Tongue (tissue), 2 donors: ENCODE data around the gene DDOST. TPM values are rescaled to one million over a fixed set of nuclear protein-coding genes. Genes with fewer than 3 reads are reported as not detected.

Source experiments
- DNase-seq: peaks from one replicate; pipeline ENCODE4 v3.0.0-alpha.2; 2015
- total RNA-seq: library from RNA; depleted of rRNA; stranded (reverse); fragments of >200 nt; gene quantifications from one replicate; pipeline ENCODE4 v1.2.3, GENCODE V29; 2014

The DDOST gene
- total RNA-seq, 1 donor from 2014 or later, result 124 TPM

- DNase-seq, result no peak
These were observed 2.8 kb downstream of the DDOST start for GRCh38 chr1:20658166-20658915.

GRCh38 chr1:20657024-20657423, 4.1 kb downstream of the DDOST start:
- DNase-seq, result no peak

DNA sequence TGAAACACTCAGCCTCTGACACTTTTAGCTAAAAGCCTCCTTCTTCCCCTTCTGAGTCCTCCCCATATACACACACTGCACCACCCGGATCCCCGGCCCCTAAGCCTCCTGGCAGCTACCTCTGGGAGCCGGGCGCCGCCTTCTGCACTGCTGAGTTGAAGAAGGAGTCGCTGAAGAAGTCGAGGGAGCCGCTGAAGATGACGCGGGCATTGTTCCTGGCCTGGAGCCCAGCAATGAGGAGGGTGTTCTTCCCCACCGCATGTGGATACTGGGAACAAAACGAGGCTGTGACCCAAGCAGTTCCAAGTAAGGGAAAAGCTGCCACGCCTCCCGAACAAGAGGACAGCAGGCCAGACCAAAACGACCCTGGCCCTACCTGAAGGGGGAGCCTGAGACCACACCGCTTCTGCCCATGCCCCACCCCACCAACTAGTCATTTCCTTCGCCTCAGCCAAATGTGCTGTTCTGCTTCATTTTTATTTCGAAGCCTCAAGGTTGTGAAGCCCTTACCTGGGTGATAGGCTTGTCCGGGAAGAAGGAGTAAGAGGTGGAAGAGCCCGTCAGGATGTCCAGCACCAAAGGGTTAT, 7.0 kb downstream of the DDOST start:
- no peak for DNase-seq

DNA sequence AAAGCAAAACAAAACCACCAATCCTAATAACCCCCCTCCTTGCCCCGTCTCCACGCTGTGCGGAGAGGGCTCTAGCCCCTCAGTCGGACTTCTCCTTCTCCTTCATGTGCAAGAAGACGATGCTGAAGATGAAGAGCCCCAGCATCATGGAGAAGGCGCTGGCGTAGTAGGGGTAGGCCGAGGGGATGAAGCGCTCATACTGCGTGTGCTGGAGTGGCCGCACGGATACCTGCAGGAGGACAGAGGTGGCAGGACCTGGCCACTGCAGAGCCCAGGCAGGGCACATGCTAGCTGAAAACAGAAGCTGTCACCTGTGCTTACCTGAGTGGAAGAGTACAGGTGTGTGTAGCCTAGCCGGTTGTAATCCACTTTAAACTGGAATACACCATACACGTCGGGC, 8.9 kb downstream of the DDOST start:
- no peak for DNase-seq

- no peak for DNase-seq
These were observed 12.2 kb downstream of the DDOST start for GRCh38 chr1:20648946-20649345.

DNA sequence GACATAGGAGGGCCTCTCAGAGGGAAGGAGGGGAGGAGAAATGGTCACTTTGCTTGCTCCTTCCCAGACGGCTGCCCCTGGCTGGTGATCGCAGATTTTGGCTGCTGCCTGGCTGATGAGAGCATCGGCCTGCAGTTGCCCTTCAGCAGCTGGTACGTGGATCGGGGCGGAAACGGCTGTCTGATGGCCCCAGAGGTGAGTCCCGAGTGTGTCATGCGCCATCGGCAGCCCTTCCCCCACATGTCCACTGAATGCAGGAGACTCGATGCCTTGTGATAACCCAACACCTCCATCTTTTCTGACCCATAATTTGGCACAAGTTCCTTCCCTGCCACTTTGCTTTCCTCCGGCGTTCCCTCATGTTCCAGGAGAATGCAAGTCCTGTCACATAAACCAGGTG, 12.7 kb downstream of the DDOST start:
- DNase-seq, result no peak

DNA sequence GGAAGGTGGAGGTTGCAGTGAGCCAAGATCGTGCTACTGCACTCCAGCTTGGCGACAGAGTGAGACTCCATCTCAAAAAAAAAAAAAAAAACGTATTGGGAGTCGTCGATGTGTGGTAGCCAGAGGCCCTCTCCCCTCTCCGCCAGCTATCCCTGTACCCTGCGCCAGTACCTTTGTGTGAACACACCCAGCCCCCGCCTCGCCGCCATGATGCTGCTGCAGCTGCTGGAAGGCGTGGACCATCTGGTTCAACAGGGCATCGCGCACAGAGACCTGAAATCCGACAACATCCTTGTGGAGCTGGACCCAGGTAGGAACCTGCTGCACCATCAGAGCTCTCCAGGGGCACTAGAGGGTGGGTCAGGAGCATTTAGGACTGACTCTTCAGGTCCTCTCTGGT, 15.8 kb downstream of the DDOST start:
- DNase-seq, result no peak

- no peak for DNase-seq
These were observed 16.8 kb downstream of the DDOST start for GRCh38 chr1:20644416-20644815.

GRCh38 chr1:20643080-20643479, 18.1 kb downstream of the DDOST start:
- no peak for DNase-seq

DNA sequence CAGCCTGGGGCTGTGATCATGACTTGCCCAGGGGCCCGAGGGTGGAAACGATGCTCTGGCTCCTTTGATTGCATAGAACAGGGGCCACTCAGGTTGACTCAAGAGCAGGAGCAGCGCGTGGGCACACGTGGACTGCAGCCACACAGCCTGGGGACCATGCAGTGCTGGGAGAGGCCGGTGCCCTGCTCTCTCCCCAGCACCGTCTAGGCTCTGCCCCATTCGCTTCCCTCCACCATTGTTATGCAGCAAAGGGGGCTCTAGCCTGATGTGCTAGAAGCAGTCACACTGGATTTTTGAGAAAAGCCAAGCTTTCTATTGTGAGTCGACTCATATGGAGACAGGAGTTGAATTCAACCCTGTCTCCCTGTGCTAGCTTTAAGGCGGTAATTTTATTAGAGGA, 19.2 kb downstream of the DDOST start:
- DNase-seq, result no peak

DNA sequence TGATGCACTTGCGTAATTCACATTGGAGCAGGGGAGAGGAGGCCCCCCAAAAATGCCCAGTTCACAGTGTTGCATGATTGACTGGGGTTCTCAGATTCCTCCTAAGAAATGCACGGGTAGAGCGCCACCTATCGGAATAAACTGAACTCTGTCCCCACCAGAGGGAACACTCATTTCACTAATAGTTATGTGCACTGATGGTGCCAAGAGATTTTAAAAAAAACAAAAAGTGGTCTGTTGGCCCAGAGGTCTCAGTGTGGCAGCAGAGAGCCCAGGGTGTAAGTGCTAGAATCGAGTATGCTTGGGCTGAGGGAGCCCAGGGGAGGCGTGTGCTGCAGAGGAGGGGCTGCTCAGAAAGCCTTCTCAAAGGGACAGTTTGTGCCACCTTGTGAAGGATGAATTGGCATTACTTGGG, 21.0 kb downstream of the DDOST start:
- peak; percentile 76 for DNase-seq

- no peak for DNase-seq
These were observed 24.3 kb downstream of the DDOST start for GRCh38 chr1:20636785-20637347.

DNA sequence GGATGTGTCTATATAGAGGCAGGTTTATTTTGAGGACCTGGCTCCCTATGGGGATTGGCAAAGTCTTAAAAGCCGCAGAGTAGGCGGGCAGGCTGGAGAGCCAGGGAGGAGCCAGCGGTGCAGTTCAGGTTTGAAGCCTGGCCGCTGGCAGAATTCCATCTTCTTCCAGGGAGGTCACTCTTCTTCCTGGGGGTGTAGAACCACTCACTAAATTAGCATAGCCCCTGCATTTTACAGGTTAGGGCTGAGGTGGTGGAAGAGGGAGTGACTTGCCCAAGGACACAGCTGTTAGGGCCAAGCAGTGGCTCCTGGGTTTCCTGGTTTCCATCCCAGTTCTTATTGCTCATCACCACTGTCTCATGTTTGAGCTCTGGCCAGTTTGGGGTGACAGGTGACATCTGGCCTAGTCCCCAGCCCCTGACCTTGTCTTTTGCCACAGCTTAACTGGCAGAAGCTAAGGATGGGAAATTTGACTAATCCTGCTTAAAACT, 26.5 kb downstream of the DDOST start:
- peak; percentile 45 for DNase-seq

- no peak for DNase-seq
These were observed 27.0 kb downstream of the DDOST start for GRCh38 chr1:20634065-20634593.

DNA sequence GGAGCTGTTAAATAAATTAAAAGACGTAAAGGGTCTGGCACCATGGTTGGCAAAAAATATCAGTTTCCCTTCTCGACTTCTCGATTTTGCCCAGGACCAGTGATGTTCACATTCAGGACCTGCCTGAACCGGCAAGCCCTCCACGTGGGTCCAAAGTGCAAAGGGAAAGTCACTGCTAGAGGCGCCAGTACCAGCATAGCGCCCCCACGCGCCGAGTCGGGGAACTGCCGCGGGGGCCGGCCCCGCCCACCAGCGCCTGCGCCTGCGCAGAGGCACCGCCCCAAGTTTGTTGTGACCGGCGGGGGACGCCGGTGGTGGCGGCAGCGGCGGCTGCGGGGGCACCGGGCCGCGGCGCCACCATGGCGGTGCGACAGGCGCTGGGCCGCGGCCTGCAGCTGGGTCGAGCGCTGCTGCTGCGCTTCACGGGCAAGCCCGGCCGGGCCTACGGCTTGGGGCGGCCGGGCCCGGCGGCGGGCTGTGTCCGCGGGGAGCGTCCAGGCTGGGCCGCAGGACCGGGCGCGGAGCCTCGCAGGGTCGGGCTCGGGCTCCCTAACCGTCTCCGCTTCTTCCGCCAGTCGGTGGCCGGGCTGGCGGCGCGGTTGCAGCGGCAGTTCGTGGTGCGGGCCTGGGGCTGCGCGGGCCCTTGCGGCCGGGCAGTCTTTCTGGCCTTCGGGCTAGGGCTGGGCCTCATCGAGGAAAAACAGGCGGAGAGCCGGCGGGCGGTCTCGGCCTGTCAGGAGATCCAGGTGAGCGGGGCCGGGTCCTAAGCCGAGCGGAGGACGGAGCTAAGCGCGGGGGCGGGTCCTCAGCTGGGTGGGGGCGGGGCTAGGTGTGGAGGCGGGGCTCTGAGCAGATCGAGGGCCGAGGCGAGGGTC, 27.7 kb downstream of the DDOST start, which contains the start of gene PINK1:
Gene PINK1, plus strand, starts transcription at position 269 of the 875 bp plus-strand sequence. Its CDS starts 91 bp downstream, at position 360.
- DNase-seq, result peak; percentile 86

- DNase-seq, result no peak
These were observed 28.8 kb downstream of the DDOST start for GRCh38 chr1:20632386-20632785.

- DNase-seq, result no peak
These were observed 30.4 kb downstream of the DDOST start for GRCh38 chr1:20630729-20631128.

DNA sequence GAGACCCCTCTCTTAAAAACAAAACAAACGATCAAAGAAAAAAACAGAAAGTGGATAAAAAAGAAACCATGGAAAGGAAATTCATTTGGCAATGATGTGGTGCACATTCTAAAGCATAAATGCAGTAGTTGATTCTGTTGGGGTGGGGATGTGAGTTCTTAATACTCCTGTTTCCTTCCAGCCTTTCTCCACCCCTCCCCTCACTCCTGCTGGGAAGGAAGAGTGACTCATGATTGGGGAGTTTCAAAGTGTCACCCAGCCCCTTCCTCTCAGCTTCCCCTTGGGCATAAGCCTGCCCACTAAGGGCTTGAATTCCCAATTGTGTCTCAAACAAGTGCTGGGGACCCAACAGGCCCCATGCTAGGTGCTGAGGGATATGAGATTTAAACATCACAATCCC, 34.6 kb downstream of the DDOST start:
- no peak for DNase-seq

DNA sequence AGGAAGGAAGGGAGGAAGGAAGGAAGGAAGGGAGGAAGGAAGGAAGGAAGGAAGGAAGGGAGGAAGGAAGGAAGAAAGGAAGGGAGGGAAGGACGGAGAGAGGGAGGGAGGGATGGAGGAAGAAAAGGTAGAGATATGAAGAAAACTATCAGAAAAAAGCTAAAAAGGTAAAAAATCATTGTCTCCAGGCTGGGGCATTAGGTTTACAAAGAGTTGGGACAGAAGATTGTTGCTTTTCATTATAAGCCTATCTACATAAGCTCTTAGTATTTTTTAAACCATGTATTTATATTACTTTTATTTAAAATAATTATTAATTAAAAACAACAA, 35.1 kb downstream of the DDOST start:
- DNase-seq, result no peak

- no peak for DNase-seq
These were observed 35.7 kb downstream of the DDOST start for GRCh38 chr1:20625176-20626097.

DNA sequence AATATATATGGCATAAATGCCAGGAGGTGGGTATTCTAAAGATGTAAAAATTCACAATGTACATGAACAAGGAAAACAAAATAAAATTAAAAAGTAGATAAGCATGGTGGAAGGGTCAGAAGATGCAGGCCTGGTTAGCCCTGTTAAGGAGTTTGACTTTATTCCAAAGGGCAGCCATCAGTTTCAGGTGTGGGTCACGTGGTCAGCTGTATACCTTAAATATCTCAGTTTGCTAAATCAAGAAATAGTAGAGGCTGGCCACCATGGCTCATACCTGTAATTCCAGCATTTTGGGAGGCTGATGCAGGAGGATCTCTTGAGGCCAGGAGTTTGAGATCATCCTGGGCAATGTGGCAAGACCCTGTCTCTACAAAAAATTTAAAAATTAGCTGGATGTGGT, 36.5 kb downstream of the DDOST start:
- no peak for DNase-seq
